HL-60 (cell line): Measurements from ENCODE around the gene MEN1.

Source experiments
- DNase-seq, 2 experiments: peaks; one replicate each; pipeline ENCODE4 v3.0.0-alpha.2; 2010 to 2020; ENCODE audit warnings: low read depth in 1 of 2, low spot score in 1 of 2
- H3K27ac ChIP-seq: fragments of 250-450 bp; sonication (Bioruptor Pico); replicated peaks from 2 replicates; pipeline ENCODE4 v1.5.1; 2020; ENCODE audit warnings: mild to moderate bottlenecking, moderate library complexity
- H3K27me3 ChIP-seq: fragments of 250-450 bp; sonication (Bioruptor Pico); 2 replicates; pipeline ENCODE4 v1.5.1; 2021; ENCODE audit warnings: mild to moderate bottlenecking, moderate library complexity; ENCODE audit not compliant: insufficient read depth, poor library complexity, severe bottlenecking
- H3K4me3 ChIP-seq: replicated peaks from 2 replicates; pipeline ENCODE4 v1.5.1; 2011; ENCODE audit warnings: mild to moderate bottlenecking, control low read depth, low read length; ENCODE audit not compliant: insufficient read depth
- GABPA ChIP-seq: IDR thresholded peaks from 2 replicates; pipeline ENCODE4 v1.6.1; 2012; ENCODE audit warnings: low read depth
- POLR2AphosphoS5 ChIP-seq: IDR thresholded peaks from 2 replicates; pipeline ENCODE4 v1.6.1; 2012; ENCODE audit warnings: low read depth
- SPI1 ChIP-seq: IDR thresholded peaks from 2 replicates; pipeline ENCODE4 v1.6.1; 2012; ENCODE audit warnings: low read depth, mild to moderate bottlenecking, borderline replicate concordance
- TF ChIP-seq, protein P1 (sequence below): IDR thresholded peaks from 2 replicates; pipeline ENCODE4 v1.6.1; 2012; ENCODE audit warnings: low read depth; ENCODE audit not compliant: insufficient replicate concordance
- TF ChIP-seq, protein P2 (sequence below): IDR thresholded peaks from one replicate; pipeline ENCODE4 v1.5.1; 2011; ENCODE audit warnings: low read length, control low read depth, inconsistent platforms; ENCODE audit not compliant: insufficient read depth

Gene MEN1

DNA sequence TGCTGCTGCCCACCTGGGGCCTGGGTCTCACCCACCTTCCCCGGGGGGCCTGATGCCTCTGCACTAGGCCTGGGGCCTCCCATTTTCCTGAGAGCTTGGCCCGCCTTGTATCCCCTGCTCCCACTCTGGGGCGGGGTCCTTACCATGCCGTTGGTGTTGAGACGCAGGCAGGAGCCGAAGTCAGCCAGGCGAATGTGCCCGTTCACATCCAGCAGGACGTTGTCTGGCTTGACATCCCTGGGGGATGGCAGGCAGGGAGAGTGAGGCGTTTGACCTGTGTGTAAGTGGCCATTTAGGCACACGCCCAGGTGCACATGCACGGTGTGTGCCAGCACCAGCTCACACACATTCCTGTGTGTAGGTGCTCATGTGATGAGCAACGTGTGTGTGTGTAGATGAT, 29.0 kb upstream of the MEN1 start:
- DNase-seq = no peak
- Histone ChIP-seq H3K4me3 (no peak overlapping the region), H3K27ac (no peak overlapping the region), H3K27me3 (no peaks in the 10 kb centered on the region)
- TF ChIP-seq, protein P1, sequence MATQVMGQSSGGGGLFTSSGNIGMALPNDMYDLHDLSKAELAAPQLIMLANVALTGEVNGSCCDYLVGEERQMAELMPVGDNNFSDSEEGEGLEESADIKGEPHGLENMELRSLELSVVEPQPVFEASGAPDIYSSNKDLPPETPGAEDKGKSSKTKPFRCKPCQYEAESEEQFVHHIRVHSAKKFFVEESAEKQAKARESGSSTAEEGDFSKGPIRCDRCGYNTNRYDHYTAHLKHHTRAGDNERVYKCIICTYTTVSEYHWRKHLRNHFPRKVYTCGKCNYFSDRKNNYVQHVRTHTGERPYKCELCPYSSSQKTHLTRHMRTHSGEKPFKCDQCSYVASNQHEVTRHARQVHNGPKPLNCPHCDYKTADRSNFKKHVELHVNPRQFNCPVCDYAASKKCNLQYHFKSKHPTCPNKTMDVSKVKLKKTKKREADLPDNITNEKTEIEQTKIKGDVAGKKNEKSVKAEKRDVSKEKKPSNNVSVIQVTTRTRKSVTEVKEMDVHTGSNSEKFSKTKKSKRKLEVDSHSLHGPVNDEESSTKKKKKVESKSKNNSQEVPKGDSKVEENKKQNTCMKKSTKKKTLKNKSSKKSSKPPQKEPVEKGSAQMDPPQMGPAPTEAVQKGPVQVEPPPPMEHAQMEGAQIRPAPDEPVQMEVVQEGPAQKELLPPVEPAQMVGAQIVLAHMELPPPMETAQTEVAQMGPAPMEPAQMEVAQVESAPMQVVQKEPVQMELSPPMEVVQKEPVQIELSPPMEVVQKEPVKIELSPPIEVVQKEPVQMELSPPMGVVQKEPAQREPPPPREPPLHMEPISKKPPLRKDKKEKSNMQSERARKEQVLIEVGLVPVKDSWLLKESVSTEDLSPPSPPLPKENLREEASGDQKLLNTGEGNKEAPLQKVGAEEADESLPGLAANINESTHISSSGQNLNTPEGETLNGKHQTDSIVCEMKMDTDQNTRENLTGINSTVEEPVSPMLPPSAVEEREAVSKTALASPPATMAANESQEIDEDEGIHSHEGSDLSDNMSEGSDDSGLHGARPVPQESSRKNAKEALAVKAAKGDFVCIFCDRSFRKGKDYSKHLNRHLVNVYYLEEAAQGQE = no peak
- TF ChIP-seq POLR2AphosphoS5 = no peak
- TF ChIP-seq, protein P2, sequence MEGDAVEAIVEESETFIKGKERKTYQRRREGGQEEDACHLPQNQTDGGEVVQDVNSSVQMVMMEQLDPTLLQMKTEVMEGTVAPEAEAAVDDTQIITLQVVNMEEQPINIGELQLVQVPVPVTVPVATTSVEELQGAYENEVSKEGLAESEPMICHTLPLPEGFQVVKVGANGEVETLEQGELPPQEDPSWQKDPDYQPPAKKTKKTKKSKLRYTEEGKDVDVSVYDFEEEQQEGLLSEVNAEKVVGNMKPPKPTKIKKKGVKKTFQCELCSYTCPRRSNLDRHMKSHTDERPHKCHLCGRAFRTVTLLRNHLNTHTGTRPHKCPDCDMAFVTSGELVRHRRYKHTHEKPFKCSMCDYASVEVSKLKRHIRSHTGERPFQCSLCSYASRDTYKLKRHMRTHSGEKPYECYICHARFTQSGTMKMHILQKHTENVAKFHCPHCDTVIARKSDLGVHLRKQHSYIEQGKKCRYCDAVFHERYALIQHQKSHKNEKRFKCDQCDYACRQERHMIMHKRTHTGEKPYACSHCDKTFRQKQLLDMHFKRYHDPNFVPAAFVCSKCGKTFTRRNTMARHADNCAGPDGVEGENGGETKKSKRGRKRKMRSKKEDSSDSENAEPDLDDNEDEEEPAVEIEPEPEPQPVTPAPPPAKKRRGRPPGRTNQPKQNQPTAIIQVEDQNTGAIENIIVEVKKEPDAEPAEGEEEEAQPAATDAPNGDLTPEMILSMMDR = no peak
- TF ChIP-seq SPI1 = no peak
- no peak for TF ChIP-seq GABPA

DNA sequence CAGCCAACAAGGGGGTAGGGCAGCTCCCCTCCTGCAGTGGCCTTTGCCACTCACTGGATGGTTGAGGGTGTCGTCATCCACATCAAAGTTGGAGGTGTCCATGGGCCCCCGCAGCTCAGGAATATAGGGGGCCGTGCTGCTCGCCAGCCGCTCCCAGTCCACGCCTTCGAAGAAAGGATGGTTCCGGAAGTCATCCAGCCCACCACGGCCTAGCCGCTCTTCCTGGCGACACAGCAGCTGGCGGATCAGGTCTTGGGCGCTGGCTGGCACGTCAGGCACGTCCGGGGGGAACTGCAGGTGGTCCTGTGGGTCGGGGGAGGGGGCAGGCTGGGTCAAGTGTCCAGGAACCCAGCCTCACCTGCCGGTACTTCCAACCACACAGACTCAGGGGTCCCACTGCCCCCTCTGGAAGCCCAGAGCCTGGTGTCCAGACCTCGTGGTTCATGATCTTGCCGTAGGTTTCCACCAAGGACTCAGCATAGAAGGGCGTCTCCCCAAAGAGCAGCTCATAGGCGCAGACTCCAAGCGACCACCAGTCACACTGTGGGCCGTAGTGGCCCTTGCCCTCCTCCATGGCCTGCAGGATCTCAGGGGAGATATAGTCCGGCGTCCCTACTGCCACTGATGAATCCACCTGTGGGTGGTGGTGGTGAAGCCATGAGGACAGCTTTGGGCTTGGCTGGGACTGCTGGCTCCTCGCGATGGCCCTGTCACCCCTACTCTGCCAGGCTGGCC, 28.4 kb upstream of the MEN1 start:
- TF ChIP-seq GABPA = no peak
- TF ChIP-seq POLR2AphosphoS5 = no peak
- TF ChIP-seq, protein P2 = no peak
- TF ChIP-seq, protein P1 = no peak
- no peak for TF ChIP-seq SPI1
- no peaks in the 10 kb centered on the region for H3K27me3 ChIP-seq
- no peak overlapping the region for H3K27ac ChIP-seq
- no peak for DNase-seq
- H3K4me3 ChIP-seq = no peak overlapping the region

DNA sequence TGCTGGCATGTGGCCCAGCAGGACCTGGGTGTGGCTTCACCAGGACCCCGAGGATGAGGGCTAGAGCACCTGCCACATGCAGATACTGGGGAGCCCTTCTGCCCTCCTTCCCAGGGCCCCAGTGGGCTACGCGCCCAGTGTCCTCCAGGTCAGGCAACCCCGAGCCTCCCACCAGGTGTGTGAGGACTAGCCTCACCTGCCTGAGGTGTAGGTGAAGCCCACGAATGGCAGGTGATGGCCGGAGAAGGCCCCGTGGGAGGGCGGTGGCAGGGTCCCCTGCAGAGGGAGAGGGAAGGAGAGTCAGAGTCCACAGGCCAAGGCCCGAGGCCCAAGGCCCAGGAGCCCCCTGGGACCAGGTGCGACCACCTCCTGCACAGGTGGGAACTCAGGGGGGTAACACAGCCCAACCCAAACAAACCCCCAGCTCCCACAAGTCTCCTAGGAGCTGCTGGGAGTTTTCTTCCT, 27.6 kb upstream of the MEN1 start:
- no peak for DNase-seq

More for the DNA sequence above, 27.6 kb upstream of the MEN1 start:
- Histone ChIP-seq H3K27ac (no peak overlapping the region), H3K27me3 (no peaks in the 10 kb centered on the region), H3K4me3 (no peak overlapping the region)
- TF ChIP-seq, protein P1 = no peak
- TF ChIP-seq POLR2AphosphoS5 (no peak), GABPA (no peak), SPI1 (no peak)
- TF ChIP-seq, protein P2 = no peak
